H9 (cell line): Measurements from ENCODE around the gene CYP2W1. TPM values are rescaled to one million over a fixed set of nuclear protein-coding genes. Genes with fewer than 3 reads are reported as not detected.

Experiments used
- DNase-seq: peaks from one replicate; pipeline ENCODE4 v3.0.0-alpha.2; 2017
- H2AFZ ChIP-seq: one replicate; pipeline ENCODE4 v1.6.1; 2013; ENCODE audit warnings: mild to moderate bottlenecking, low read length, control low read depth, moderate library complexity
- H2AK5ac ChIP-seq: 2 replicates; pipeline ENCODE4 v1.6.1; 2013; ENCODE audit warnings: low read length, control low read depth, mixed read lengths; ENCODE audit not compliant: insufficient read length
- H2BK120ac ChIP-seq: one replicate; pipeline ENCODE4 v1.6.1; 2013; ENCODE audit warnings: low read depth, mild to moderate bottlenecking, low read length, control low read depth, inconsistent platforms; ENCODE audit not compliant: poor library complexity, severe bottlenecking
- H2BK12ac ChIP-seq: 2 replicates; pipeline ENCODE4 v1.6.1; 2013; ENCODE audit warnings: low read length, control low read depth, mixed read lengths, low read depth; ENCODE audit not compliant: insufficient read length
- H2BK15ac ChIP-seq: 2 replicates; pipeline ENCODE4 v1.6.1; 2013; ENCODE audit warnings: low read depth, low read length, control low read depth
- H2BK20ac ChIP-seq: one replicate; pipeline ENCODE4 v1.6.1; 2013; ENCODE audit warnings: low read depth, mild to moderate bottlenecking, low read length, control low read depth, inconsistent platforms; ENCODE audit not compliant: poor library complexity, severe bottlenecking
- H2BK5ac ChIP-seq: 2 replicates; pipeline ENCODE4 v1.6.1; 2013; ENCODE audit warnings: low read length, control low read depth, mixed read lengths; ENCODE audit not compliant: insufficient read length
- H3K14ac ChIP-seq: 2 replicates; pipeline ENCODE4 v1.6.1; 2013; ENCODE audit warnings: low read length, control low read depth; ENCODE audit not compliant: insufficient read depth
- H3K18ac ChIP-seq: 2 replicates; pipeline ENCODE4 v1.6.1; 2013; ENCODE audit warnings: low read depth, mild to moderate bottlenecking, mixed read lengths, low read length, control low read depth; ENCODE audit not compliant: insufficient read length
- H3K23ac ChIP-seq: 2 replicates; pipeline ENCODE4 v1.6.1; 2013; ENCODE audit warnings: low read length, control low read depth, mixed read lengths, low read depth; ENCODE audit not compliant: insufficient read length
- H3K23me2 ChIP-seq: 2 replicates; pipeline ENCODE4 v1.6.1; 2013; ENCODE audit warnings: low read depth, mild to moderate bottlenecking, mixed read lengths, low read length, control low read depth; ENCODE audit not compliant: insufficient read length, poor library complexity, severe bottlenecking
- H3K27ac ChIP-seq: 2 replicates; pipeline ENCODE4 v1.5.1; 2013; ENCODE audit warnings: low read length, control low read depth, mixed read lengths, low read depth; ENCODE audit not compliant: insufficient read length
- H3K27me3 ChIP-seq: 2 replicates; pipeline ENCODE4 v1.6.1; 2013; ENCODE audit warnings: low read length, control low read depth, inconsistent platforms; ENCODE audit not compliant: insufficient read depth
- H3K4ac ChIP-seq: 2 replicates; pipeline ENCODE4 v1.6.1; 2013; ENCODE audit warnings: low read depth, mild to moderate bottlenecking, control low read depth, inconsistent platforms, low read length, moderate library complexity
- H3K4me1 ChIP-seq: 2 replicates; pipeline ENCODE4 v1.6.1; 2013; ENCODE audit warnings: low read length, control low read depth, inconsistent platforms; ENCODE audit not compliant: insufficient read depth
- H3K4me2 ChIP-seq: 2 replicates; pipeline ENCODE4 v1.6.1; 2013; ENCODE audit warnings: low read length, control low read depth, mixed read lengths; ENCODE audit not compliant: insufficient read length, insufficient read depth
- H3K56ac ChIP-seq: 2 replicates; pipeline ENCODE4 v1.6.1; 2013; ENCODE audit warnings: low read depth, mild to moderate bottlenecking, mixed read lengths, low read length, control low read depth; ENCODE audit not compliant: insufficient read length
- H3K79me1 ChIP-seq: 2 replicates; pipeline ENCODE4 v1.6.1; 2013; ENCODE audit warnings: low read depth, mild to moderate bottlenecking, moderate library complexity, low read length, control low read depth, inconsistent platforms; ENCODE audit not compliant: insufficient read depth, poor library complexity, severe bottlenecking
- H3K79me2 ChIP-seq: 2 replicates; pipeline ENCODE4 v1.6.1; 2013; ENCODE audit warnings: low read length, control low read depth, inconsistent platforms; ENCODE audit not compliant: insufficient read depth
- H3K9ac ChIP-seq: 2 replicates; pipeline ENCODE4 v1.6.1; 2013; ENCODE audit warnings: low read length, control low read depth, mixed read lengths; ENCODE audit not compliant: insufficient read length; ENCODE audit errors: extremely low read depth
- H3K9me3 ChIP-seq: one replicate; pipeline ENCODE4 v1.6.1; 2013; ENCODE audit warnings: low read depth, low read length, inconsistent platforms; ENCODE audit not compliant: control insufficient read depth
- H3T11ph ChIP-seq: one replicate; pipeline ENCODE4 v1.6.1; 2013; ENCODE audit warnings: mild to moderate bottlenecking, low read length, control low read depth, inconsistent platforms
- H4K20me1 ChIP-seq: one replicate; pipeline ENCODE4 v1.6.1; 2013; ENCODE audit not compliant: control insufficient read depth, insufficient read length, insufficient read depth
- H4K5ac ChIP-seq: 2 replicates; pipeline ENCODE4 v1.6.1; 2013; ENCODE audit warnings: low read depth, mild to moderate bottlenecking, mixed read lengths, low read length, control low read depth; ENCODE audit not compliant: insufficient read length
- H4K8ac ChIP-seq: replicated peaks from 2 replicates; pipeline ENCODE4 v1.6.1; 2013; ENCODE audit warnings: low read length, control low read depth, mixed read lengths, low read depth; ENCODE audit not compliant: insufficient read length
- H4K91ac ChIP-seq: 2 replicates; pipeline ENCODE4 v1.6.1; 2013; ENCODE audit warnings: low read depth, mild to moderate bottlenecking, moderate library complexity, mixed read lengths, low read length, control low read depth; ENCODE audit not compliant: insufficient read length
- H3K27ac Mint-ChIP-seq, 3 experiments: 2 replicates in 2 of 3; 3 replicates in 1 of 3; pipeline ENCODE4 v1.8.0; 2020 to 2021; ENCODE audit warnings: mixed read lengths in 3 of 3, mild to moderate bottlenecking in 1 of 3, moderate library complexity in 1 of 3
- H3K27me3 Mint-ChIP-seq: 2 replicates; pipeline ENCODE4 v1.8.0; 2021; ENCODE audit warnings: low read depth, mild to moderate bottlenecking, moderate library complexity, mixed read lengths
- H3K36me3 Mint-ChIP-seq, 3 experiments: 2 replicates in 2 of 3; 3 replicates in 1 of 3; pipeline ENCODE4 v1.8.0; 2020 to 2021; ENCODE audit warnings: low read depth in 3 of 3, mixed read lengths in 3 of 3; ENCODE audit not compliant: insufficient read depth in 1 of 3
- H3K4me1 Mint-ChIP-seq, 2 experiments: 2 replicates each; pipeline ENCODE4 v1.8.0; 2020; ENCODE audit warnings: mixed read lengths in 2 of 2
- H3K4me3 Mint-ChIP-seq, 2 experiments: 2 replicates in 1 of 2; 3 replicates in 1 of 2; pipeline ENCODE4 v1.8.0; 2020 to 2021; ENCODE audit warnings: mild to moderate bottlenecking in 2 of 2, mixed read lengths in 2 of 2, moderate library complexity in 1 of 2
- H3K9me3 Mint-ChIP-seq, 2 experiments: 2 replicates in 1 of 2; 3 replicates in 1 of 2; pipeline ENCODE4 v1.8.0; 2020; ENCODE audit warnings: mild to moderate bottlenecking in 2 of 2, mixed read lengths in 2 of 2, moderate library complexity in 1 of 2
- WGBS: extraction: QIAGEN DNeasy Blood & Tissue Kit; methylation state at CpG from one replicate; pipeline ENCODE4 v1.1.7; 2013; ENCODE audit warnings: missing lambda C conversion rate, low lambda C conversion rate, mixed read lengths; ENCODE audit not compliant: insufficient read length; ENCODE audit errors: extremely low coverage; 5-methylcytosine and 5-hydroxymethylcytosine counted together
- total RNA-seq: library from RNA; stranded (reverse); gene quantifications from 2 replicates; pipeline ENCODE4 v1.2.1, GENCODE V29; 2021
- TF ChIP-seq, protein P1 (sequence below): fragments of 200-600 bp; sonication (generic); conservative IDR thresholded peaks from 3 replicates; pipeline ENCODE4 v1.8.0; 2021; ENCODE audit warnings: antibody characterized with exemption, mild to moderate bottlenecking

The CYP2W1 gene
- total RNA-seq, 1 experiment from 2014 or later, result not detected

DNA sequence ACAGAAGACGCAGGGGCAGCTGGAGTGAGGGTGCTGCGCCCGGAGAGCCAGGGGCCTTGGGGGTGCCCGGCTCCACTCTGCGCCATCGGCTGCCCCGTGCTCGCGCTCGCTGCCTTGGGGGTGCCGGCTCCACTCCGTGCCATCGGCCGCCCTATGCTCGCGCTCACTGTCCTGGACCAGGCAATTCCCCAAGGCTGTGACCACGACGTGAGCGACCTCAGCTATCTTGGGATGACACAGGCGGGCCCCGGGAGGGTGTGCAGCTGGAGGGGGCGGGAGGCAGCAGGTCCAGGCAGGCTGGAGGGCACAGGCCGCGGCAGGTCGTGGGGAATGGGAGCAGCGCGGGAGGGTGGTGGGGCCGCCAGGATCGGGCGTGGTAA lies 29.7 kb downstream of the CYP2W1 start:
- Histone ChIP-seq H4K91ac (no peak overlapping the region), H3K9me3 (no peaks in the 10 kb centered on the region), H3K18ac (no peak overlapping the region), H3K14ac (no peak overlapping the region; the same call in 1 of the 2 replicates), H3K79me1 (no peaks in the 10 kb centered on the region), H2BK5ac (no peak overlapping the region), H3K56ac (no peak overlapping the region), H2BK15ac (no peak overlapping the region), H2BK12ac (no peak overlapping the region), H2AFZ (no peak overlapping the region), H3K4me2 (no peak overlapping the region), H3K23ac (no peak overlapping the region), H3K4me1 (no peaks in the 10 kb centered on the region), H4K20me1 (no peaks in the 10 kb centered on the region), H3K9ac (no peak overlapping the region), H2AK5ac (no peak overlapping the region), H3K79me2 (no peaks in the 10 kb centered on the region), H3K27ac (no peak overlapping the region), H2BK20ac (no peak overlapping the region), H2BK120ac (no peak overlapping the region), H3K23me2 (no peaks in the 10 kb centered on the region), H4K8ac (no peak overlapping the region), H3K4ac (no peak overlapping the region), H3K27me3 (no peaks in the 10 kb centered on the region), H3T11ph (no peak overlapping the region), H4K5ac (no peak overlapping the region)
- Mint-ChIP-seq H3K9me3 (no peaks in the 10 kb centered on the region; a peak in 1 of 5 replicates), H3K4me1 (no peaks in the 10 kb centered on the region), H3K27ac (no peak overlapping the region; a peak in 1 of 7 replicates), H3K4me3 (no peak overlapping the region), H3K27me3 (no peaks in the 10 kb centered on the region), H3K36me3 (peaks cover 0 to 17% (median 5%) of the 10 kb centered on the region in 3 experiments; a peak in 5 of 7 replicates)
- TF ChIP-seq, protein P1, sequence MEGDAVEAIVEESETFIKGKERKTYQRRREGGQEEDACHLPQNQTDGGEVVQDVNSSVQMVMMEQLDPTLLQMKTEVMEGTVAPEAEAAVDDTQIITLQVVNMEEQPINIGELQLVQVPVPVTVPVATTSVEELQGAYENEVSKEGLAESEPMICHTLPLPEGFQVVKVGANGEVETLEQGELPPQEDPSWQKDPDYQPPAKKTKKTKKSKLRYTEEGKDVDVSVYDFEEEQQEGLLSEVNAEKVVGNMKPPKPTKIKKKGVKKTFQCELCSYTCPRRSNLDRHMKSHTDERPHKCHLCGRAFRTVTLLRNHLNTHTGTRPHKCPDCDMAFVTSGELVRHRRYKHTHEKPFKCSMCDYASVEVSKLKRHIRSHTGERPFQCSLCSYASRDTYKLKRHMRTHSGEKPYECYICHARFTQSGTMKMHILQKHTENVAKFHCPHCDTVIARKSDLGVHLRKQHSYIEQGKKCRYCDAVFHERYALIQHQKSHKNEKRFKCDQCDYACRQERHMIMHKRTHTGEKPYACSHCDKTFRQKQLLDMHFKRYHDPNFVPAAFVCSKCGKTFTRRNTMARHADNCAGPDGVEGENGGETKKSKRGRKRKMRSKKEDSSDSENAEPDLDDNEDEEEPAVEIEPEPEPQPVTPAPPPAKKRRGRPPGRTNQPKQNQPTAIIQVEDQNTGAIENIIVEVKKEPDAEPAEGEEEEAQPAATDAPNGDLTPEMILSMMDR, result no peak
- no peak for DNase-seq
- WGBS, result no CpG with 5 or more reads among the region's 30 CpGs
